WTC11 (cell line): ENCODE data around the gene TLR4. TPM values are rescaled to one million over a fixed set of nuclear protein-coding genes. Genes with fewer than 3 reads are reported as not detected.

ENCODE experiments used
- ATAC-seq: fragments of 200-7000 bp; cut with Tn5 transposase; 2 replicates; pipeline ENCODE4 v1.10.0; 2021; ENCODE audit warnings: mild to moderate bottlenecking, moderate library complexity
- CTCF ChIA-PET: fragments of 300-600 bp; sonication (Branson Sonifier 250); formaldehyde crosslinking; loops from one replicate; lab custom pipeline; 2021; ENCODE audit warnings: antibody characterized with exemption; lab: Charles Lee
- POLR2A ChIA-PET: fragments of 350-600 bp; sonication (Branson Sonifier 250); formaldehyde crosslinking; loops from one replicate; lab custom pipeline; 2021; ENCODE audit warnings: antibody characterized with exemption; lab: Charles Lee
- DNase-seq: peaks from one replicate; pipeline ENCODE4 v3.0.0; 2021; ENCODE audit warnings: low spot score
- H3K27ac Mint-ChIP-seq: 2 replicates; pipeline ENCODE4 v1.8.0; 2021; ENCODE audit warnings: mixed read lengths
- H3K27me3 Mint-ChIP-seq: 2 replicates; pipeline ENCODE4 v1.8.0; 2021; ENCODE audit warnings: low read depth, mild to moderate bottlenecking, moderate library complexity, mixed read lengths
- H3K36me3 Mint-ChIP-seq: 2 replicates; pipeline ENCODE4 v1.8.0; 2021; ENCODE audit warnings: mixed read lengths
- H3K4me1 Mint-ChIP-seq: 2 replicates; pipeline ENCODE4 v1.8.0; 2022; ENCODE audit warnings: mixed read lengths
- H3K4me3 Mint-ChIP-seq: 2 replicates; pipeline ENCODE4 v1.8.0; 2021; ENCODE audit warnings: mild to moderate bottlenecking, moderate library complexity, mixed read lengths
- H3K9me3 Mint-ChIP-seq: 2 replicates; pipeline ENCODE4 v1.8.0; 2021; ENCODE audit warnings: mixed read lengths
- AR ChIP-seq: fragments of 250-450 bp; sonication (Bioruptor Pico); IDR thresholded peaks from 2 replicates; pipeline ENCODE4 v1.9.0; 2021; ENCODE audit warnings: mild to moderate bottlenecking
- CBFB ChIP-seq: sonication (generic); formaldehyde crosslinking; IDR thresholded peaks from 2 replicates; pipeline ENCODE4 v1.8.1; 2022; ENCODE audit warnings: mild to moderate bottlenecking, low read depth, missing genetic modification reagents
- ELF4 ChIP-seq: sonication (generic); formaldehyde crosslinking; IDR thresholded peaks from 2 replicates; pipeline ENCODE4 v1.8.1; 2022; ENCODE audit warnings: low read depth, mild to moderate bottlenecking, moderate library complexity, missing genetic modification reagents
- ESRRA ChIP-seq: sonication (generic); formaldehyde crosslinking; IDR thresholded peaks from 2 replicates; pipeline ENCODE4 v1.8.1; 2022; ENCODE audit warnings: mild to moderate bottlenecking, missing genetic modification reagents, borderline replicate concordance
- ETV6 ChIP-seq: sonication (generic); formaldehyde crosslinking; IDR thresholded peaks from 2 replicates; pipeline ENCODE4 v1.8.1; 2022; ENCODE audit warnings: mild to moderate bottlenecking, missing genetic modification reagents
- GRHL2 ChIP-seq: fragments of 250-450 bp; sonication (Bioruptor Pico); IDR thresholded peaks from 2 replicates; pipeline ENCODE4 v1.8.0; 2022; ENCODE audit warnings: mild to moderate bottlenecking, moderate library complexity; ENCODE audit not compliant: insufficient replicate concordance, severe bottlenecking
- JUN ChIP-seq: sonication (generic); formaldehyde crosslinking; IDR thresholded peaks from 2 replicates; pipeline ENCODE4 v1.8.0; 2023; ENCODE audit warnings: mild to moderate bottlenecking, missing genetic modification reagents
- NFYB ChIP-seq: sonication (generic); formaldehyde crosslinking; conservative IDR thresholded peaks from 2 replicates; pipeline ENCODE4 v1.8.0; 2022; ENCODE audit warnings: low read depth, missing genetic modification reagents
- NR3C1 ChIP-seq: sonication (generic); formaldehyde crosslinking; conservative IDR thresholded peaks from 2 replicates; pipeline ENCODE4 v1.8.1; 2023; ENCODE audit warnings: low read depth, mild to moderate bottlenecking, missing genetic modification reagents
- OVOL2 ChIP-seq: fragments of 250-450 bp; sonication (Bioruptor Pico); IDR thresholded peaks from 2 replicates; pipeline ENCODE4 v1.9.0; 2021; ENCODE audit warnings: mild to moderate bottlenecking, borderline replicate concordance
- PRRX2 ChIP-seq: fragments of 250-450 bp; sonication (Bioruptor Pico); IDR thresholded peaks from 2 replicates; pipeline ENCODE4 v1.8.0; 2021; ENCODE audit warnings: mild to moderate bottlenecking
- TEAD4 ChIP-seq: sonication (generic); formaldehyde crosslinking; IDR thresholded peaks from 2 replicates; pipeline ENCODE4 v1.8.0; 2022; ENCODE audit warnings: mild to moderate bottlenecking, missing genetic modification reagents
- USF1 ChIP-seq: sonication (generic); formaldehyde crosslinking; IDR thresholded peaks from 2 replicates; pipeline ENCODE4 v1.8.0; 2022; ENCODE audit warnings: mild to moderate bottlenecking, missing genetic modification reagents
- ZBTB43 ChIP-seq: sonication (generic); formaldehyde crosslinking; IDR thresholded peaks from 2 replicates; pipeline ENCODE4 v1.8.1; 2023; ENCODE audit warnings: mild to moderate bottlenecking, missing genetic modification reagents
- ZNF263 ChIP-seq: sonication (generic); formaldehyde crosslinking; IDR thresholded peaks from 2 replicates; pipeline ENCODE4 v1.8.1; 2022; ENCODE audit warnings: low read depth, mild to moderate bottlenecking, moderate library complexity, missing genetic modification reagents
- ZNF423 ChIP-seq: fragments of 250-450 bp; sonication (Bioruptor Pico); IDR thresholded peaks from 2 replicates; pipeline ENCODE4 v2.1.2; 2022; ENCODE audit warnings: mild to moderate bottlenecking, moderate library complexity
- ZNF425 ChIP-seq: fragments of 250-450 bp; sonication (Bioruptor Pico); conservative IDR thresholded peaks from 2 replicates; pipeline ENCODE4 v1.9.0; 2021; ENCODE audit warnings: mild to moderate bottlenecking
- ZNF512 ChIP-seq: sonication (generic); formaldehyde crosslinking; IDR thresholded peaks from 2 replicates; pipeline ENCODE4 v1.8.1; 2022; ENCODE audit warnings: missing genetic modification reagents, borderline replicate concordance
- ZSCAN18 ChIP-seq: fragments of 250-450 bp; sonication (Bioruptor Pico); IDR thresholded peaks from 2 replicates; pipeline ENCODE4 v2.1.2; 2022; ENCODE audit warnings: mild to moderate bottlenecking, moderate library complexity
- total RNA-seq: library from RNA; stranded (reverse); gene quantifications from 3 replicates; pipeline ENCODE4 v1.2.3, GENCODE V29; 2021

Gene TLR4
- total RNA-seq, 1 experiment from 2014 or later = 0.11 TPM

GRCh38 chr9:117714282-117714681 lies 10.1 kb downstream of the TLR4 start:
- Mint-ChIP-seq H3K27me3 (no peaks in the 10 kb centered on the region), H3K9me3 (peaks cover 8% of the 10 kb centered on the region), H3K4me3 (no peak overlapping the region), H3K36me3 (no peaks in the 10 kb centered on the region), H3K27ac (no peak overlapping the region), H3K4me1 (no peaks in the 10 kb centered on the region)
- TF ChIP-seq ELF4 = no peak
- DNase-seq = peak; percentile 39
- POLR2A ChIA-PET = no interaction called here
- CTCF ChIA-PET = no interaction called here
- ATAC-seq = peak; percentile 87

- Mint-ChIP-seq H3K4me3 (no peak overlapping the region), H3K9me3 (peaks cover 8% of the 10 kb centered on the region), H3K4me1 (no peaks in the 10 kb centered on the region), H3K27me3 (no peaks in the 10 kb centered on the region), H3K36me3 (no peaks in the 10 kb centered on the region), H3K27ac (no peak overlapping the region)
- no peak for ATAC-seq
- ChIA-PET CTCF (no interaction called here), POLR2A (no interaction called here)
- TF ChIP-seq ZBTB43 (CRISPR knock-in tag) = no peak
- TF ChIP-seq NR3C1 = no peak
- TF ChIP-seq PRRX2 (CRISPR knock-in tag) = no peak
- no peak for TF ChIP-seq CBFB
- TF ChIP-seq JUN (CRISPR knock-in tag) = no peak
- no peak for TF ChIP-seq TEAD4 (CRISPR knock-in tag)
- no peak for TF ChIP-seq ZNF425
- TF ChIP-seq NFYB (CRISPR knock-in tag) = no peak
- no peak for TF ChIP-seq GRHL2 (CRISPR knock-in tag)
- DNase-seq = no peak
These were observed 11.3 kb downstream of the TLR4 start for GRCh38 chr9:117715411-117715989.

GRCh38 chr9:117718085-117718484 lies 13.9 kb downstream of the TLR4 start:
- Mint-ChIP-seq H3K9me3 (peaks cover 4% of the 10 kb centered on the region; the same call in 1 of the 2 replicates), H3K4me3 (no peak overlapping the region), H3K27ac (no peak overlapping the region), H3K36me3 (no peaks in the 10 kb centered on the region), H3K27me3 (no peaks in the 10 kb centered on the region), H3K4me1 (no peaks in the 10 kb centered on the region)
- ChIA-PET POLR2A (no interaction called here), CTCF (no interaction called here)
- DNase-seq = no peak
- TF ChIP-seq AR (CRISPR knock-in tag) = no peak
- TF ChIP-seq USF1 = no peak
- TF ChIP-seq ESRRA (CRISPR knock-in tag) = no peak
- no peak for ATAC-seq

- Mint-ChIP-seq H3K36me3 (no peaks in the 10 kb centered on the region), H3K9me3 (peaks cover under 1% of the 10 kb centered on the region; the same call in 1 of the 2 replicates), H3K27me3 (no peaks in the 10 kb centered on the region), H3K27ac (no peak overlapping the region), H3K4me3 (no peak overlapping the region), H3K4me1 (no peaks in the 10 kb centered on the region)
- ChIA-PET POLR2A (no interaction called here), CTCF (no interaction called here)
- ATAC-seq (no peak), DNase-seq (no peak)
- TF ChIP-seq ZNF512 (CRISPR knock-in tag) (no peak), ZNF263 (CRISPR knock-in tag) (no peak), ZNF423 (no peak), ETV6 (CRISPR knock-in tag) (no peak), NR3C1 (no peak), ZSCAN18 (CRISPR knock-in tag) (no peak), OVOL2 (CRISPR knock-in tag) (no peak)
- TF ChIP-seq, all 79 proteins: peak for 0
These were observed 14.5 kb downstream of the TLR4 start for GRCh38 chr9:117718701-117719100.
